ENCODE measurements around the gene NKIRAS2. TPM values are rescaled to one million over a fixed set of nuclear protein-coding genes. Genes with fewer than 3 reads are reported as not detected.
A peak's percentile ranks its signal among the peaks of the same experiment; 100 is the strongest.
"Not testable (repeated sequence)": the region's sequence is repeated elsewhere in the genome, so short reads cannot be mapped to it uniquely, and the experiment has no call there.

The NKIRAS2 gene
- total and polyA plus RNA-seq, 2 experiments from 2014 or later, result 31.3 to 52.9 TPM

GRCh38 chr17:42005166-42005565, 14.7 kb upstream of the NKIRAS2 start (continued):
- TF ChIP-seq, protein P1, sequence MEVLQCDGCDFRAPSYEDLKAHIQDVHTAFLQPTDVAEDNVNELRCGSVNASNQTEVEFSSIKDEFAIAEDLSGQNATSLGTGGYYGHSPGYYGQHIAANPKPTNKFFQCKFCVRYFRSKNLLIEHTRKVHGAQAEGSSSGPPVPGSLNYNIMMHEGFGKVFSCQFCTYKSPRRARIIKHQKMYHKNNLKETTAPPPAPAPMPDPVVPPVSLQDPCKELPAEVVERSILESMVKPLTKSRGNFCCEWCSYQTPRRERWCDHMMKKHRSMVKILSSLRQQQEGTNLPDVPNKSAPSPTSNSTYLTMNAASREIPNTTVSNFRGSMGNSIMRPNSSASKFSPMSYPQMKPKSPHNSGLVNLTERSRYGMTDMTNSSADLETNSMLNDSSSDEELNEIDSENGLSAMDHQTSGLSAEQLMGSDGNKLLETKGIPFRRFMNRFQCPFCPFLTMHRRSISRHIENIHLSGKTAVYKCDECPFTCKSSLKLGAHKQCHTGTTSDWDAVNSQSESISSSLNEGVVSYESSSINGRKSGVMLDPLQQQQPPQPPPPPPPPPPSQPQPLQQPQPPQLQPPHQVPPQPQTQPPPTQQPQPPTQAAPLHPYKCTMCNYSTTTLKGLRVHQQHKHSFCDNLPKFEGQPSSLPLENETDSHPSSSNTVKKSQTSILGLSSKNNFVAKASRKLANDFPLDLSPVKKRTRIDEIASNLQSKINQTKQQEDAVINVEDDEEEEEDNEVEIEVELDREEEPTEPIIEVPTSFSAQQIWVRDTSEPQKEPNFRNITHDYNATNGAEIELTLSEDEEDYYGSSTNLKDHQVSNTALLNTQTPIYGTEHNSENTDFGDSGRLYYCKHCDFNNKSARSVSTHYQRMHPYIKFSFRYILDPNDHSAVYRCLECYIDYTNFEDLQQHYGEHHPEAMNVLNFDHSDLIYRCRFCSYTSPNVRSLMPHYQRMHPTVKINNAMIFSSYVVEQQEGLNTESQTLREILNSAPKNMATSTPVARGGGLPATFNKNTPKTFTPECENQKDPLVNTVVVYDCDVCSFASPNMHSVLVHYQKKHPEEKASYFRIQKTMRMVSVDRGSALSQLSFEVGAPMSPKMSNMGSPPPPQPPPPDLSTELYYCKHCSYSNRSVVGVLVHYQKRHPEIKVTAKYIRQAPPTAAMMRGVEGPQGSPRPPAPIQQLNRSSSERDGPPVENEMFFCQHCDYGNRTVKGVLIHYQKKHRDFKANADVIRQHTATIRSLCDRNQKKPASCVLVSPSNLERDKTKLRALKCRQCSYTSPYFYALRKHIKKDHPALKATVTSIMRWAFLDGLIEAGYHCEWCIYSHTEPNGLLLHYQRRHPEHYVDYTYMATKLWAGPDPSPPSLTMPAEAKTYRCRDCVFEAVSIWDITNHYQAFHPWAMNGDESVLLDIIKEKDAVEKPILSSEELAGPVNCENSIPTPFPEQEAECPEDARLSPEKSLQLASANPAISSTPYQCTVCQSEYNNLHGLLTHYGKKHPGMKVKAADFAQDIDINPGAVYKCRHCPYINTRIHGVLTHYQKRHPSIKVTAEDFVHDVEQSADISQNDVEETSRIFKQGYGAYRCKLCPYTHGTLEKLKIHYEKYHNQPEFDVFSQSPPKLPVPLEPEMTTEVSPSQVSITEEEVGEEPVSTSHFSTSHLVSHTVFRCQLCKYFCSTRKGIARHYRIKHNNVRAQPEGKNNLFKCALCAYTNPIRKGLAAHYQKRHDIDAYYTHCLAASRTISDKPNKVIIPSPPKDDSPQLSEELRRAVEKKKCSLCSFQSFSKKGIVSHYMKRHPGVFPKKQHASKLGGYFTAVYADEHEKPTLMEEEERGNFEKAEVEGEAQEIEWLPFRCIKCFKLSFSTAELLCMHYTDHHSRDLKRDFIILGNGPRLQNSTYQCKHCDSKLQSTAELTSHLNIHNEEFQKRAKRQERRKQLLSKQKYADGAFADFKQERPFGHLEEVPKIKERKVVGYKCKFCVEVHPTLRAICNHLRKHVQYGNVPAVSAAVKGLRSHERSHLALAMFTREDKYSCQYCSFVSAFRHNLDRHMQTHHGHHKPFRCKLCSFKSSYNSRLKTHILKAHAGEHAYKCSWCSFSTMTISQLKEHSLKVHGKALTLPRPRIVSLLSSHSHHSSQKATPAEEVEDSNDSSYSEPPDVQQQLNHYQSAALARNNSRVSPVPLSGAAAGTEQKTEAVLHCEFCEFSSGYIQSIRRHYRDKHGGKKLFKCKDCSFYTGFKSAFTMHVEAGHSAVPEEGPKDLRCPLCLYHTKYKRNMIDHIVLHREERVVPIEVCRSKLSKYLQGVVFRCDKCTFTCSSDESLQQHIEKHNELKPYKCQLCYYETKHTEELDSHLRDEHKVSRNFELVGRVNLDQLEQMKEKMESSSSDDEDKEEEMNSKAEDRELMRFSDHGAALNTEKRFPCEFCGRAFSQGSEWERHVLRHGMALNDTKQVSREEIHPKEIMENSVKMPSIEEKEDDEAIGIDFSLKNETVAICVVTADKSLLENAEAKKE (CRISPR knock-in tag; IDR thresholded peaks at IDR 0.05), result no peak
- TF ChIP-seq EZH2 (IDR thresholded peaks at IDR 0.05; ENCODE audit: low read depth, unreplicated experiment) (no peak), CTCF (conservative IDR thresholded peaks at IDR 0.05; ENCODE audit: low read depth in 2 of 2) (no peak), POLR2AphosphoS5 (IDR thresholded peaks at IDR 0.05; ENCODE audit: low read depth) (no peak)
- TF ChIP-seq, protein P2, sequence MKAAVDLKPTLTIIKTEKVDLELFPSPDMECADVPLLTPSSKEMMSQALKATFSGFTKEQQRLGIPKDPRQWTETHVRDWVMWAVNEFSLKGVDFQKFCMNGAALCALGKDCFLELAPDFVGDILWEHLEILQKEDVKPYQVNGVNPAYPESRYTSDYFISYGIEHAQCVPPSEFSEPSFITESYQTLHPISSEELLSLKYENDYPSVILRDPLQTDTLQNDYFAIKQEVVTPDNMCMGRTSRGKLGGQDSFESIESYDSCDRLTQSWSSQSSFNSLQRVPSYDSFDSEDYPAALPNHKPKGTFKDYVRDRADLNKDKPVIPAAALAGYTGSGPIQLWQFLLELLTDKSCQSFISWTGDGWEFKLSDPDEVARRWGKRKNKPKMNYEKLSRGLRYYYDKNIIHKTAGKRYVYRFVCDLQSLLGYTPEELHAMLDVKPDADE (IDR thresholded peaks at IDR 0.05), result no peak

DNA sequence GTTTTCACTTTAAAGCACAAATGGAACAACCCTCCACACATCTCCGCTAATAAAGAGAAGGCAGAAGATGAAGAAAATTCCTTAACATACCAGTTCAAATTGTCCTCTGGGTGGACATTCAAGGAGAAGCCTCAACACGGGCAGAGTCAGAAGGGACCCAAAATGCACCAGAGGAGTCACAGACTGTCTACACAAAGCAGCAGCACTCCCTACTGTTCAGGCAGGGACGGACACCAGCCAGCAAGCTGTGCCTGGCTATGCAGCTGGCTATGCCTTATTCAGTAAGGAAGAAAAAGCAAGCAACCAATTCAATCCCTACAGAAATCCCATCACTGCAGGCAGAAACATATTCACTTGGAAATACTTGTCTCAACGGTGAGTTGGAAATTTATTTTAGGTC, 10.7 kb upstream of the NKIRAS2 start:
- Mint-ChIP-seq H3K27ac (no peak overlapping the region), H3K27me3 (ENCODE audit: insufficient read depth, low read depth, poor library complexity) (no peaks in the 10 kb centered on the region), H3K9me3 (no peaks in the 10 kb centered on the region), H3K36me3 (ENCODE audit: low read depth) (peaks cover 23% of the 10 kb centered on the region; the same call in 2 of the 3 replicates), H3K4me3 (no peak overlapping the region), H3K4me1 (peaks cover 36% of the 10 kb centered on the region)
- Histone ChIP-seq H3K27ac (ENCODE audit: low read depth) (peak overlapping the region; percentile 42; the same call in 1 of the 2 replicates), H3K79me2 (replicated peaks; ENCODE audit: insufficient read depth) (peaks cover 97% of the 10 kb centered on the region), H3K4me3 (no peak overlapping the region), H3K36me3 (ENCODE audit: insufficient read depth) (no peaks in the 10 kb centered on the region), H3K9me2 (ENCODE audit: insufficient read depth) (no peaks in the 10 kb centered on the region), H4K20me1 (replicated peaks; ENCODE audit: insufficient read depth) (peaks cover 7% of the 10 kb centered on the region), H3K4me1 (ENCODE audit: insufficient read depth) (peaks cover 31% of the 10 kb centered on the region), H3K27me3 (ENCODE audit: insufficient read depth) (no peaks in the 10 kb centered on the region), H2AFZ (no peak overlapping the region), H3F3A (replicated peaks; ENCODE audit: low read depth) (peaks cover 4% of the 10 kb centered on the region; the same call in 1 of the 2 replicates), H3K4me2 (no peak overlapping the region)
- DNase-seq (ENCODE audit: low spot score) (peak; percentile 32), ATAC-seq (0 out of 3 replicates have a peak, but pooled peaks have one; percentile 6)
- TF ChIP-seq ZNF331 (CRISPR knock-in tag; IDR thresholded peaks at IDR 0.05; ENCODE audit: low read depth) (no peak), CTCF (conservative IDR thresholded peaks at IDR 0.05; ENCODE audit: low read depth in 2 of 2) (peak; percentile 22 to 38; a peak in 3 of 4 replicates)

DNA sequence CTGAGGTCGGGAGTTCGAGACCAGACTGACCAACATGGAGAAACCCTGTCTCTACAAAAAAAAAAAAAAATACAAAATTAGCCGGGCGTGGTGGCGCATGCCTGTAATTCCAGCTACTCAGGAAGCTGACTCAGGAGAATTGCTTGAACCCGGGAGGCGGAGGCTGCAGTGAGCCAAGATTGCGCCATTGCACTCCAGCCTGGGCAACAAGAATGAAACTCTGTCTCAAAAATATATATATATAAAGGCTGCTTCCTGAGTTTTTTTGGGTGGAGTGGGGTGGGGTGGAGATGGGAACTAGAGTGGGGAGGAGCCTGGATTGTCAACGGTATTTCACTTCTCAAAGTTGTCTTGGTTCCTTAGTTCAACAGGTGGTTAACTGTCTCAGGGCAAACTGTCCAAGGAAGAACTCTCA, 9.6 kb upstream of the NKIRAS2 start:
- Histone ChIP-seq H3K4me1 (ENCODE audit: insufficient read depth) (peaks cover 32% of the 10 kb centered on the region), H3K79me2 (replicated peaks; ENCODE audit: insufficient read depth) (peaks cover 97% of the 10 kb centered on the region), H3K27ac (ENCODE audit: low read depth) (peak overlapping the region; percentile 67; the same call in 1 of the 2 replicates)
- H2AFZ ChIP-seq; H3F3A ChIP-seq (replicated peaks; ENCODE audit: low read depth); ATAC-seq; H3K9me2 ChIP-seq (ENCODE audit: insufficient read depth); H3K4me3 Mint-ChIP-seq; H3K36me3 ChIP-seq (ENCODE audit: insufficient read depth); H3K4me2 ChIP-seq; H3K4me3 ChIP-seq; H3K9me3 Mint-ChIP-seq; DNase-seq (ENCODE audit: low spot score); H3K27me3 ChIP-seq (ENCODE audit: insufficient read depth); H4K20me1 ChIP-seq (replicated peaks; ENCODE audit: insufficient read depth); H3K27me3 Mint-ChIP-seq (ENCODE audit: insufficient read depth, low read depth, poor library complexity): not testable (repeated sequence)
- peak overlapping the region; percentile 80; the same call in 1 of the 2 replicates for H3K27ac Mint-ChIP-seq
- H3K4me1 Mint-ChIP-seq, result peaks cover 36% of the 10 kb centered on the region
- peaks cover 28% of the 10 kb centered on the region; the same call in 2 of the 3 replicates for H3K36me3 Mint-ChIP-seq (ENCODE audit: low read depth)

All from GM23338 (cell line).